ENCODE results near the gene TRAPPC2L.

DNA sequence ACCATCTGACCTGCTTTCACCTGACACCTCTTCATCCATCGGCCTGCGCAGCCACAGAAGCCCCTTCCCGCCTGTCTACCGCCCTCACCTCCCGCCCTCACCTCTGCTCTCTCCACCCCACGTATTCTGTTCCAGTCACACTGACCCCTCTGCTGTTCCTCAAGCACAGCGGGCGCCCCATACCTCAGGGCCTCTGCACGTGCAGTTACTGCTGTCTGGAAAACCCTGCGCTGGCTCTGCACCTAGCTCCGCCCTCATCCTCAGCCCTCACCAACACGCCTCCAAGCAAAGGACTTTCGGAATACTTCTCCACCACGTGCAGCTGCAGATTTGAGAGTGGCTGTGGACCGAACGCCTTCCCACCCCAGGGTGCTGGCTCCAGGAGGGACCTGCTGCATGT is 34.2 kb downstream of the TRAPPC2L start:
- TF ChIP-seq SP1 (IDR thresholded peaks at IDR 0.05) (no peak), BHLHE40 (IDR thresholded peaks at IDR 0.05; ENCODE audit: borderline replicate concordance) (no peak), SUZ12 (IDR thresholded peaks at IDR 0.05) (no peak), HDGF (IDR thresholded peaks at IDR 0.05; ENCODE audit: borderline replicate concordance) (no peak), FOXA1 (IDR thresholded peaks at IDR 0.05) (no peak), L3MBTL2 (conservative IDR thresholded peaks at IDR 0.05) (no peak), FOXK2 (IDR thresholded peaks at IDR 0.05) (no peak), ZNF384 (IDR thresholded peaks at IDR 0.05) (no peak), ELF4 (IDR thresholded peaks at IDR 0.05) (no peak), TARDBP (IDR thresholded peaks at IDR 0.05) (no peak)
- TF ChIP-seq, protein P1, sequence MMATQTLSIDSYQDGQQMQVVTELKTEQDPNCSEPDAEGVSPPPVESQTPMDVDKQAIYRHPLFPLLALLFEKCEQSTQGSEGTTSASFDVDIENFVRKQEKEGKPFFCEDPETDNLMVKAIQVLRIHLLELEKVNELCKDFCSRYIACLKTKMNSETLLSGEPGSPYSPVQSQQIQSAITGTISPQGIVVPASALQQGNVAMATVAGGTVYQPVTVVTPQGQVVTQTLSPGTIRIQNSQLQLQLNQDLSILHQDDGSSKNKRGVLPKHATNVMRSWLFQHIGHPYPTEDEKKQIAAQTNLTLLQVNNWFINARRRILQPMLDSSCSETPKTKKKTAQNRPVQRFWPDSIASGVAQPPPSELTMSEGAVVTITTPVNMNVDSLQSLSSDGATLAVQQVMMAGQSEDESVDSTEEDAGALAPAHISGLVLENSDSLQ (IDR thresholded peaks at IDR 0.05), result no peak

Measured in HEK293T (cell line).